ENCODE measurements around the gene PTPRM.

- TF ChIP-seq MAFK (IDR thresholded peaks at IDR 0.05; ENCODE audit: low read depth, low read length) (no peak), CTCF (conservative IDR thresholded peaks at IDR 0.05; ENCODE audit: low read depth, low read length) (no peak), POLR2A (IDR thresholded peaks at IDR 0.05; ENCODE audit: low read depth, low read length) (no peak), MXI1 (IDR thresholded peaks at IDR 0.05; ENCODE audit: borderline replicate concordance, low read depth, low read length) (no peak), RCOR1 (IDR thresholded peaks at IDR 0.05; ENCODE audit: insufficient replicate concordance, low read length) (no peak), RAD21 (IDR thresholded peaks at IDR 0.05; ENCODE audit: low read length) (no peak), FOS (IDR thresholded peaks at IDR 0.05; ENCODE audit: low read depth, low read length) (no peak), USF2 (IDR thresholded peaks at IDR 0.05; ENCODE audit: low read depth, low read length) (no peak), CEBPB (IDR thresholded peaks at IDR 0.05; ENCODE audit: low read depth, low read length) (no peak), MAZ (IDR thresholded peaks at IDR 0.05; ENCODE audit: borderline replicate concordance, low read depth, low read length) (no peak), BHLHE40 (IDR thresholded peaks at IDR 0.05; ENCODE audit: low read depth, low read length) (no peak), CHD1 (IDR thresholded peaks at IDR 0.05; ENCODE audit: low read depth, low read length) (no peak)
Observed at GRCh38 chr18:7730682-7731081, 163.6 kb downstream of the PTPRM start.
